H1 (cell line): ENCODE measurements around the gene DIPK1C. TPM values are rescaled to one million over a fixed set of nuclear protein-coding genes. Genes with fewer than 3 reads are reported as not detected.

ENCODE experiments used
- CHD2 ChIP-seq: IDR thresholded peaks from 2 replicates; pipeline ENCODE4 v1.6.1; 2012; ENCODE audit warnings: low read length, improper control_type of control experiment
- CHD7 ChIP-seq: fragments of 300-600 bp; sonication (generic); IDR thresholded peaks from 2 replicates; pipeline ENCODE4 v1.7.1; 2012; ENCODE audit warnings: low read length, moderate library complexity, mild to moderate bottlenecking, inconsistent platforms; ENCODE audit not compliant: insufficient replicate concordance
- EGR1 ChIP-seq: IDR thresholded peaks from 2 replicates; pipeline ENCODE4 v1.6.1; 2011; ENCODE audit warnings: low read depth, low read length, borderline replicate concordance
- EZH2 ChIP-seq: fragments of 200-600 bp; sonication (generic); IDR thresholded peaks from 2 replicates; pipeline ENCODE4 v1.7.1; 2012; ENCODE audit warnings: low read depth, mild to moderate bottlenecking, moderate library complexity, low read length, inconsistent platforms; ENCODE audit not compliant: severe bottlenecking
- FOSL1 ChIP-seq: IDR thresholded peaks from 2 replicates; pipeline ENCODE4 v1.6.1; 2011; ENCODE audit warnings: mild to moderate bottlenecking, low read depth, low read length, moderate library complexity; ENCODE audit not compliant: insufficient read depth
- JUN ChIP-seq: IDR thresholded peaks from 2 replicates; pipeline ENCODE4 v1.6.1; 2011; ENCODE audit warnings: low read depth, mild to moderate bottlenecking, improper control_type of control experiment, low read length
- JUND ChIP-seq: IDR thresholded peaks from 2 replicates; pipeline ENCODE4 v1.6.1; 2011; ENCODE audit warnings: mild to moderate bottlenecking, improper control_type of control experiment, low read length
- KDM5A ChIP-seq: fragments of 200-600 bp; IDR thresholded peaks from 2 replicates; pipeline ENCODE4 v1.7.1; 2012; ENCODE audit warnings: mild to moderate bottlenecking, low read length, inconsistent platforms, mixed read lengths
- MAFK ChIP-seq: IDR thresholded peaks from 2 replicates; pipeline ENCODE4 v1.6.1; 2012; ENCODE audit warnings: low read depth, mild to moderate bottlenecking, improper control_type of control experiment, low read length
- POLR2AphosphoS5 ChIP-seq: IDR thresholded peaks from 2 replicates; pipeline ENCODE4 v1.6.1; 2011; ENCODE audit warnings: low read depth, low read length
- TCF12 ChIP-seq: IDR thresholded peaks from 2 replicates; pipeline ENCODE4 v1.6.1; 2011; ENCODE audit warnings: low read depth, mild to moderate bottlenecking, low read length
- TEAD4 ChIP-seq: IDR thresholded peaks from 2 replicates; pipeline ENCODE4 v1.6.1; 2012; ENCODE audit warnings: low read depth, low read length, inconsistent platforms, mixed read lengths
- polyA plus RNA-seq, 7 experiments: library from polyadenylated mRNA; depleted of rRNA in 3 of 7; stranded (reverse) in 5 of 7; unstranded in 2 of 7; fragments of >200 nt in 5 of 7; fragments of 200-250 nt in 2 of 7; gene quantifications; 1 replicate in 5 of 7; 2 replicates in 1 of 7; 4 replicates in 1 of 7; pipeline versions ENCODE4 v1.2.1 to v1.2.3, GENCODE V29; 2011 to 2013; ENCODE audit warnings: missing spikeins in 2 of 7, mixed read lengths in 2 of 7
- total RNA-seq: library from RNA; stranded (reverse); fragmentation: NEBNext Ultra II Directional; extraction: Animal tissue kit (Norgen Biotek cat#: 25700); gene quantifications from 2 replicates; pipeline ENCODE4 v1.2.1, GENCODE V29; 2021

Gene DIPK1C
- total and polyA plus RNA-seq, 2 of the 8 experiments (the other 6 are each of a cell fraction or from before 2014, with no cell fraction given): 0.08 TPM; not detected in 1

DNA sequence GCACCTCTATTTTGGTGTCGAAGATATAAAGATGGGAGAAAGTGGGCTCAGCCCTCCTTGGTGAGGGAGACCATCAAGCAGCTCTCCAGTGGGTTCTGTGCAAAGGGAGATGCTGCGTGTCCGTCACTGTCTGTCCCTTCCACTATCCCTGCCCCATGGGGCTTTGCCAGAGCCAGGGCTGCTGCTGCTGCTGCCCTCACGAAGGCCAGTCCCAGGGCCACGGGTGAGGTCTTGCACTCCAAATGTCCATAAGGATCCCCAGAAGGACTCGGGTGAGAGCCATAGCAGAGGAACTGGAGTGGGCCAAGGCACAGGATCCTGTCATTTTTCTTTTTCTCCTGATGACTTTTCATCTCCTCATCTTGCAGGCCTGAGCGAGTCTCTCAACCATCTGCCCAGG lies 3.7 kb upstream of the DIPK1C start (continued):
- no peak for TF ChIP-seq CHD7
- no peak for TF ChIP-seq JUND
- TF ChIP-seq TCF12: no peak
- no peak for TF ChIP-seq EZH2
- no peak for TF ChIP-seq POLR2AphosphoS5
- TF ChIP-seq MAFK: no peak
- no peak for TF ChIP-seq FOSL1
- TF ChIP-seq KDM5A: no peak
- no peak for TF ChIP-seq EGR1
- TF ChIP-seq CHD2: no peak
- no peak for TF ChIP-seq TEAD4
- TF ChIP-seq JUN: no peak
